OCI-LY7 (cell line): Measurements from ENCODE around the gene COL4A5.

Experiments used
- CTCF ChIP-seq: fragments of 200-600 bp; sonication (generic); conservative IDR thresholded peaks from 2 replicates; pipeline ENCODE4 v1.5.1; 2014; ENCODE audit warnings: mild to moderate bottlenecking, antibody characterized with exemption, low read length, moderate library complexity, mixed read lengths
- EZH2phosphoT487 ChIP-seq: fragments of 200-600 bp; sonication (generic); IDR thresholded peaks from 2 replicates; pipeline ENCODE4 v1.6.1; 2018; ENCODE audit warnings: low read depth, borderline replicate concordance, mild to moderate bottlenecking, mixed run types, antibody characterized with exemption, low read length, moderate library complexity, mixed read lengths

DNA sequence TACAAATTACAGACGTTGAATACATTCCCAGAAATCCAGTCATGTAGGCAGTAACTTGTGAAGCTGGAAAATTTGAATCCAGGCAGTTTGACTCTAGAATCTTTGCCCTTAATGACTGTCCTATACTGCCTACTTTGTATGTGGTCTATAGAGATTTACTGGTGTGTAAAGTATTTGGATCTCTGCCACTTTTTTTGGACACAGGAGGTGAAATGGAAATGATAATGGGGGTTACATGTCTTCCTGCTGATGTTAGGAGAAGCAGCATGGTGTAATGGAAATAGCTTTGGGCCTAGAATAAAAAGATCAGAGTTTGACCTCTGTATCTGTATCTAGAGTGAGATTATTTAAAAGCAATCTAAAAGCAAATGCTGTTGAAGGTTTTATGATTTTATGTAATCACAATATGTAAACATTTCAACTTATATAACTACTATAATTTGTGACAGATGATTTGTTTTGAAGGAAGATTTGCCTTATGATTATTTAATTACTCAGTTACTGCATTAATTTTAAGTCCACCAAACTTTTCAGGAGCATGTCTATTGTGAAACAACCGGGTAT, 3.3 kb downstream of the COL4A5 start:
- no peak for TF ChIP-seq CTCF
- TF ChIP-seq EZH2phosphoT487 = no peak
